Neural cell (in vitro differentiated cells): ENCODE measurements around the gene DCC. TPM values are rescaled to one million over a fixed set of nuclear protein-coding genes. Genes with fewer than 3 reads are reported as not detected.

Experiments
- H2AFZ ChIP-seq: fragments of 200-600, 300-800 bp; sonication (generic), shearing (Covaris generic); 2 replicates; pipeline ENCODE4 v1.6.0; 2014; ENCODE audit warnings: low read depth, mild to moderate bottlenecking, antibody characterized with exemption, low read length, moderate library complexity
- H3F3A ChIP-seq: fragments of 200-600 bp; shearing (Covaris generic); 2 replicates; pipeline ENCODE4 v1.6.1; 2016; ENCODE audit warnings: mild to moderate bottlenecking, moderate library complexity, mixed read lengths, antibody characterized with exemption, low read length; ENCODE audit not compliant: insufficient read depth, poor library complexity, severe bottlenecking
- H3K27ac ChIP-seq: fragments of 200-600, 300-800 bp; sonication (generic), shearing (Covaris generic); 2 replicates; pipeline ENCODE4 v1.5.1; 2014; ENCODE audit warnings: mild to moderate bottlenecking, low read length, moderate library complexity
- H3K27me3 ChIP-seq: fragments of 300-800, 200-600 bp; sonication (generic), shearing (Covaris generic); 2 replicates; pipeline ENCODE4 v1.6.0; 2014; ENCODE audit warnings: mild to moderate bottlenecking, low read depth, low read length, moderate library complexity; ENCODE audit not compliant: insufficient read depth
- H3K36me3 ChIP-seq: fragments of 300-800, 200-600 bp; sonication (generic), shearing (Covaris generic); 2 replicates; pipeline ENCODE4 v1.5.1; 2014; ENCODE audit warnings: mild to moderate bottlenecking, antibody characterized with exemption, low read length, moderate library complexity; ENCODE audit not compliant: insufficient read depth
- H3K4me2 ChIP-seq: fragments of 300-800, 200-600 bp; sonication (generic), shearing (Covaris generic); 2 replicates; pipeline ENCODE4 v1.6.0; 2014; ENCODE audit warnings: mild to moderate bottlenecking, low read length
- H3K4me3 ChIP-seq: fragments of 300-800, 200-600 bp; sonication (generic), shearing (Covaris generic); 2 replicates; pipeline ENCODE4 v1.5.1; 2014; ENCODE audit warnings: mild to moderate bottlenecking, low read length, moderate library complexity
- H3K79me2 ChIP-seq: fragments of 200-600 bp; shearing (Covaris generic); replicated peaks from 2 replicates; pipeline ENCODE4 v1.6.0; 2014; ENCODE audit warnings: mild to moderate bottlenecking, low read length, moderate library complexity; ENCODE audit not compliant: insufficient read depth
- H3K9ac ChIP-seq: fragments of 300-800, 200-600 bp; sonication (generic), shearing (Covaris generic); 2 replicates; pipeline ENCODE4 v1.6.1; 2016; ENCODE audit warnings: mild to moderate bottlenecking, low read length, mixed read lengths
- H3K9me2 ChIP-seq: fragments of 200-600 bp; shearing (Covaris generic); 2 replicates; pipeline ENCODE4 v1.6.1; 2016; ENCODE audit warnings: mild to moderate bottlenecking, low read length, mixed read lengths; ENCODE audit not compliant: insufficient read depth
- H3K9me3 ChIP-seq: fragments of 200-600, 300-800 bp; sonication (generic), shearing (Covaris generic); 2 replicates; pipeline ENCODE4 v1.6.1; 2016; ENCODE audit warnings: mild to moderate bottlenecking, mixed run types, low read length, moderate library complexity, mixed read lengths
- H4K20me1 ChIP-seq: fragments of 200-600 bp; shearing (Covaris generic); 2 replicates; pipeline ENCODE4 v1.6.1; 2016; ENCODE audit warnings: mild to moderate bottlenecking, mixed run types; ENCODE audit not compliant: insufficient read depth
- EP300 ChIP-seq: fragments of 450-650 bp; conservative IDR thresholded peaks from 2 replicates; pipeline ENCODE4 v1.6.1; 2014; ENCODE audit warnings: antibody characterized with exemption, mild to moderate bottlenecking, moderate library complexity; ENCODE audit not compliant: poor library complexity, severe bottlenecking
- EZH2 ChIP-seq: fragments of 200-600, 300-800 bp; shearing (Covaris generic), sonication (generic); IDR thresholded peaks from 2 replicates; pipeline ENCODE4 v1.6.1; 2014; ENCODE audit warnings: antibody characterized with exemption, low read length, borderline replicate concordance, mild to moderate bottlenecking; ENCODE audit not compliant: insufficient read depth, poor library complexity, severe bottlenecking
- MXI1 ChIP-seq: fragments of 450-650 bp; conservative IDR thresholded peaks from 2 replicates; pipeline ENCODE4 v1.6.1; 2014; ENCODE audit warnings: antibody characterized with exemption, mild to moderate bottlenecking; ENCODE audit not compliant: poor library complexity, severe bottlenecking
- POLR2AphosphoS5 ChIP-seq: IDR thresholded peaks from 2 replicates; pipeline ENCODE4 v1.6.1; 2012
- RAD21 ChIP-seq: fragments of 450-650 bp; conservative IDR thresholded peaks from 2 replicates; pipeline ENCODE4 v1.6.1; 2014; ENCODE audit warnings: antibody characterized with exemption, mild to moderate bottlenecking, moderate library complexity
- REST ChIP-seq: IDR thresholded peaks from 2 replicates; pipeline ENCODE4 v1.6.1; 2012; ENCODE audit warnings: borderline replicate concordance
- SMC3 ChIP-seq: fragments of 450-650 bp; conservative IDR thresholded peaks from 2 replicates; pipeline ENCODE4 v1.6.1; 2014; ENCODE audit warnings: antibody characterized with exemption, mild to moderate bottlenecking, moderate library complexity; ENCODE audit not compliant: poor library complexity
- TAF1 ChIP-seq: IDR thresholded peaks from 2 replicates; pipeline ENCODE4 v1.6.1; 2012; ENCODE audit warnings: low read depth
- polyA plus RNA-seq: library from polyadenylated mRNA; depleted of rRNA; stranded (reverse); fragments of >200 nt; gene quantifications from 2 replicates; pipeline ENCODE4 v1.2.3, GENCODE V29; 2014
- TF ChIP-seq, protein P1 (sequence below): fragments of 450-650 bp; IDR thresholded peaks from 2 replicates; pipeline ENCODE4 v1.5.1; 2014; ENCODE audit warnings: antibody characterized with exemption, mild to moderate bottlenecking, moderate library complexity; ENCODE audit not compliant: poor library complexity, severe bottlenecking

The DCC gene
- polyA plus RNA-seq, 1 donor from 2014 or later, result 40.7 TPM

GRCh38 chr18:52657043-52657805 lies 317.2 kb downstream of the DCC start:
- H3K9ac ChIP-seq, result no peak overlapping the region

GRCh38 chr18:52667463-52668065 lies 327.6 kb downstream of the DCC start:
- Histone ChIP-seq H3F3A (no peaks in the 10 kb centered on the region), H3K27me3 (no peaks in the 10 kb centered on the region), H3K9ac (peak overlapping the region; percentile 20), H3K79me2 (no peaks in the 10 kb centered on the region), H3K36me3 (no peaks in the 10 kb centered on the region), H2AFZ (no peak overlapping the region), H4K20me1 (no peaks in the 10 kb centered on the region), H3K4me3 (no peak overlapping the region), H3K4me2 (no peak overlapping the region), H3K9me3 (no peaks in the 10 kb centered on the region), H3K9me2 (no peaks in the 10 kb centered on the region), H3K27ac (peak overlapping the region; percentile 52)
- no peak for TF ChIP-seq EZH2
- peak; percentile 46 for TF ChIP-seq POLR2AphosphoS5
- TF ChIP-seq RAD21, result no peak
- TF ChIP-seq EP300, result peak; percentile 69

More at GRCh38 chr18:52657043-52657805, 317.2 kb downstream of the DCC start:
- H3K27me3 ChIP-seq, result no peaks in the 10 kb centered on the region
- H3K27ac ChIP-seq, result no peak overlapping the region
- no peak overlapping the region for H2AFZ ChIP-seq
- no peaks in the 10 kb centered on the region for H4K20me1 ChIP-seq
- no peak overlapping the region for H3K4me2 ChIP-seq
- no peaks in the 10 kb centered on the region for H3F3A ChIP-seq
- H3K79me2 ChIP-seq, result no peaks in the 10 kb centered on the region
- H3K9me3 ChIP-seq, result no peaks in the 10 kb centered on the region
- no peaks in the 10 kb centered on the region for H3K9me2 ChIP-seq
- TF ChIP-seq MXI1, result no peak
- TF ChIP-seq SMC3, result no peak
- TF ChIP-seq RAD21, result no peak
- no peak for TF ChIP-seq POLR2AphosphoS5
- TF ChIP-seq EZH2, result no peak
- TF ChIP-seq, protein P1, sequence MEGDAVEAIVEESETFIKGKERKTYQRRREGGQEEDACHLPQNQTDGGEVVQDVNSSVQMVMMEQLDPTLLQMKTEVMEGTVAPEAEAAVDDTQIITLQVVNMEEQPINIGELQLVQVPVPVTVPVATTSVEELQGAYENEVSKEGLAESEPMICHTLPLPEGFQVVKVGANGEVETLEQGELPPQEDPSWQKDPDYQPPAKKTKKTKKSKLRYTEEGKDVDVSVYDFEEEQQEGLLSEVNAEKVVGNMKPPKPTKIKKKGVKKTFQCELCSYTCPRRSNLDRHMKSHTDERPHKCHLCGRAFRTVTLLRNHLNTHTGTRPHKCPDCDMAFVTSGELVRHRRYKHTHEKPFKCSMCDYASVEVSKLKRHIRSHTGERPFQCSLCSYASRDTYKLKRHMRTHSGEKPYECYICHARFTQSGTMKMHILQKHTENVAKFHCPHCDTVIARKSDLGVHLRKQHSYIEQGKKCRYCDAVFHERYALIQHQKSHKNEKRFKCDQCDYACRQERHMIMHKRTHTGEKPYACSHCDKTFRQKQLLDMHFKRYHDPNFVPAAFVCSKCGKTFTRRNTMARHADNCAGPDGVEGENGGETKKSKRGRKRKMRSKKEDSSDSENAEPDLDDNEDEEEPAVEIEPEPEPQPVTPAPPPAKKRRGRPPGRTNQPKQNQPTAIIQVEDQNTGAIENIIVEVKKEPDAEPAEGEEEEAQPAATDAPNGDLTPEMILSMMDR, result no peak
- no peak for TF ChIP-seq EP300
- no peak for TF ChIP-seq REST
- TF ChIP-seq TAF1, result no peak
- H3K36me3 ChIP-seq, result no peaks in the 10 kb centered on the region
- no peak overlapping the region for H3K4me3 ChIP-seq
